Activated CD4-positive, alpha-beta T cell treated with anti-CD3 and anti-CD28 coated beads for 36 hours (primary cell): ENCODE measurements around the gene MAP3K12. TPM values are rescaled to one million over a fixed set of nuclear protein-coding genes. Genes with fewer than 3 reads are reported as not detected.
A peak's percentile ranks its signal among the peaks of the same experiment; 100 is the strongest.
"Not testable (repeated sequence)": the region's sequence is repeated elsewhere in the genome, so short reads cannot be mapped to it uniquely, and the experiment has no call there.

Experiments
- ATAC-seq: fragments of 200-7000 bp; cut with Tn5 transposase; one replicate; pipeline ENCODE4 v1.10.0; 2021; ENCODE audit warnings: mild to moderate bottlenecking, moderate library complexity
- CTCF ChIA-PET: fragments of 350-600 bp; sonication (Branson Sonifier 250); formaldehyde crosslinking; loops from one replicate; lab custom pipeline; 2021; ENCODE audit warnings: antibody characterized with exemption; lab: Charles Lee
- POLR2A ChIA-PET: fragments of 350-600 bp; sonication (Branson Sonifier 250); formaldehyde crosslinking; loops from one replicate; lab custom pipeline; 2021; ENCODE audit warnings: antibody characterized with exemption, inconsistent platforms; lab: Charles Lee
- DNase-seq: peaks from one replicate; pipeline ENCODE4 v3.0.0-alpha.2; 2020
- H3K27ac Mint-ChIP-seq: one replicate; pipeline ENCODE4 v1.8.0; 2021; ENCODE audit warnings: mixed read lengths
- H3K27me3 Mint-ChIP-seq: one replicate; pipeline ENCODE4 v1.8.0; 2021; ENCODE audit warnings: mixed read lengths
- H3K36me3 Mint-ChIP-seq: one replicate; pipeline ENCODE4 v1.8.0; 2021; ENCODE audit warnings: low read depth, mixed read lengths
- H3K4me1 Mint-ChIP-seq: one replicate; pipeline ENCODE4 v1.8.0; 2021; ENCODE audit warnings: mixed read lengths
- H3K4me3 Mint-ChIP-seq: one replicate; pipeline ENCODE4 v1.8.0; 2021; ENCODE audit warnings: mild to moderate bottlenecking, moderate library complexity, mixed read lengths
- H3K9me3 Mint-ChIP-seq: one replicate; pipeline ENCODE4 v1.8.0; 2021; ENCODE audit warnings: low read depth, mixed read lengths
- intact Hi-C, 2 experiments: fragments of 100-400 bp; cut with DNase I in 1 of 2; cut with micrococcal nuclease in 1 of 2; formaldehyde crosslinking; loops; one replicate each; pipeline versions ENCODE4 v1.14.2 to v1.15.1; 2022 to 2024; cut with DNase I, micrococcal nuclease
- total RNA-seq, 2 experiments: library from RNA; stranded (reverse); gene quantifications; one replicate each; pipeline ENCODE4 v1.2.3, GENCODE V29; 2021

MAP3K12 gene
- total RNA-seq, 2 experiments from 2014 or later: 12.6 to 13.8 TPM

DNA sequence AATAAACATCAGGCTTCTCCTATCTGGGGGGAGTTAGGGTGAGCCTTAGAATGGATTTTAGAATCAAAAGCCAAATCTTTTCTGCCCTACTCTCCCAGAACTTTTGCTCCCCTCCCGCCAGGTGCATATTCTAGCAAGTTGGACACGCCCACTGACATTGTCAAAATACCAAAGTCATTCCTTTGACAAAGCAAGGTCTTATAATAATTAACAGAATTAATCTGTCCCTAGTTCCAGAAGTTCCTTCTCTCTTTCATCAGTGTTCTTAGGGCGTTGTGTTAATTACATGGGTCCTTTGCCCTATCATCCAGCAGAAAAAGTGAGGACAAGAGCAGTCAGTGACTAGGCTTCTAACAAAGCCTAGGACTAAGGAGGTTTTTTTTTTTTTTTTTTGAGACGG lies 55.3 kb downstream of the MAP3K12 start:
- H3K9me3 Mint-ChIP-seq: no peaks in the 10 kb centered on the region
- DNase-seq: no peak
- H3K4me1 Mint-ChIP-seq: peaks cover 30% of the 10 kb centered on the region
- intact Hi-C loops: no loop called here
- POLR2A ChIA-PET: interaction anchor here (0.7 kb wide), 2 partner anchors 81 to 239 kb away, joined by 4 to 7 read pairs; no protein-coding TSS in a partner anchor
- H3K4me3 Mint-ChIP-seq: peak overlapping the region; percentile 92
- CTCF ChIA-PET: no interaction called here
- H3K27me3 Mint-ChIP-seq: no peaks in the 10 kb centered on the region
- H3K27ac Mint-ChIP-seq: peak overlapping the region; percentile 63
- ATAC-seq: no peak
- peaks cover 41% of the 10 kb centered on the region for H3K36me3 Mint-ChIP-seq

DNA sequence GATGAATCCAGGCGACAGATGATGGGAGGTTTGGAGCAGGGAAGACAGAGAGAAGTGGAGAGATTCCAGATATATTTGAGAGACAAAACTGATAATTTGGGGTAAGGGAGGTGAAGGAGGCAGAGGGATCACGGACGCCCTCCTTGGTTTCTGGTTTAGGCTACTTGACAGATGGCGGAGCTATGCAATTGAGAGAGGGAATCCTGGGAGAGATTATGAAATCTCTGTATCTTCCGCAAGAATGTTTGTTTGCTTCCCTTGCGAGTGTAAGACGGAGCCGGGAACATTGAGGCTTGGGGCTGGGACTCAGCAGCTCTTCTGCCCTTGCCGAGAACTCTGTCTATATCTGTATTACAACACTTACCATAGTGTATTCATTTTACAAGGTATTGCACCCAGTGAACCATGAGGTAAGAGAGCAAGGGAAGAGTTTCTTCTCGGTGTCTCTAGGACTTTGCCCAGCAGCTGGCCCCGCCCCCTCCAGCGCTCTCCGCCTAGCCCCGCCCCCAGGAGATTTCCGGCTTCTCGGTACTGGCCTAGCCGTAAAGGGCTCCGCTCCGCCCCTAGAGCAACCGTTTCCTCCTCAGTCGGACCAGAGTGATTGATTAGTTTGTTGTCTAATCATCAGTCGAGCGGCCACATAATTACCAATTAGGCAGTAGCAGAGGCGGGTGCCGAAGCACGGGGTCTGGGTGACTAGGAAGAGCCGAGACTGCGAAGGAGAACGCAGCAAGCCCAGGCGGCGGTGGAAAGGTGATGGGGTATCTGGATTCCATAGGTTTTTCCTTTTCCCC lies 58.0 kb downstream of the MAP3K12 start, which contains the start of gene PRR13:
Gene PRR13, plus strand, starts transcription at position 695 of the 794 bp plus-strand sequence. CDS start 981 bp downstream, outside the sequence.
- Mint-ChIP-seq H3K4me1 (peaks cover 30% of the 10 kb centered on the region), H3K36me3 (peaks cover 26% of the 10 kb centered on the region), H3K27me3 (no peaks in the 10 kb centered on the region), H3K4me3 (peak within 1 kb of the TSS; percentile 92), H3K27ac (peak within 1 kb of the TSS; percentile 95), H3K9me3 (no peaks in the 10 kb centered on the region)
- DNase-seq (peak; percentile 100), ATAC-seq (peak; percentile 99)
- POLR2A ChIA-PET: interaction anchor here (0.5 to 1.0 kb wide), 4 partner anchors 21 to 47 kb away, joined by 3 to 4 read pairs (median 3); no protein-coding TSS in a partner anchor
- CTCF ChIA-PET: interaction anchor here (0.6 to 2.1 kb wide), 8 partner anchors 10 to 120 kb away, joined by 3 to 15 read pairs (median 3); partner anchors contain the start of gene AAAS
- intact Hi-C loops: loop anchor here (1.0 kb wide), 12 partner anchors 10 to 435 kb away; partner anchors contain the start of genes AAAS (in 1 of the 2), CSAD (in 1 of the 2), EIF4B (in 1 of the 2) and PFDN5 (in 1 of the 2)

DNA sequence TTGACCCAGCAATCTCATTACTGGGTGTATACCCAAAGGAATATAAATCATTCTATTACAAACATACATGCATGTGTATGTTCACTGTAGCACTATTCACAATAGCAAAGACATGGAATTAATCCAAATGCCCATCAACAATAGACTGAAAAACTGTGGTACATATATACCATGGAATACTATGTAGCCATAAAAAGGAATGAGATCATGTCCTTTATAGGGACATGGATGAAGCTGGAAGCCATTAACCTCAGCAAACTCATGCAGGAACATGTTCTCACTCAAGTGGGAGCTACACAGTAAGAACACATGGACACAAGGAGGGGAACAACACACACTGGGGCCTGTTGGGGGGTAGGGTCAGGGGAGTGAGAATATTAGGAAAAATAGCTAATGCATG lies 59.7 kb downstream of the MAP3K12 start:
- H3K9me3 Mint-ChIP-seq, POLR2A ChIA-PET: not testable (repeated sequence)
- H3K4me1 Mint-ChIP-seq: peaks cover 19% of the 10 kb centered on the region

DNA sequence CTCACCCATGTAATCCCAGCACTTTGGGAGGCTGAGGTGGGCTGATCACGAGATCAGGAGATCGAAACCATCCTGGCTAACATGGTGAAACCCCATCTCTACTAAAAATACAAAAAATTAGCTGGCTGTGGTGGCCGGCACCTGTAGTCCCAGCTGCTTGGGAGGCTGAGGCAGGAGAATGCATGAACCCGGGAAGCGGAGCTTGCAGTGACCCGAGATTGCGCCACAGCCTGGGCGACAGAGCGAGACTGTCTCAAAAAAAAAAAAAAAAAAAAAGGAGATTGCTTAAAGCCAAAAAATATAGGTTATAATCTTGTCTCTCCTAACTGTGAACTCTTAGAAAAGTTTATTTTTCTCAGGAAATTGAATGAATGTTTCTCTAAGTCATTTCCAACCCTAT lies 63.9 kb downstream of the MAP3K12 start:
- ATAC-seq, intact Hi-C loops, H3K36me3 Mint-ChIP-seq, H3K4me1 Mint-ChIP-seq, H3K27me3 Mint-ChIP-seq, POLR2A ChIA-PET, H3K4me3 Mint-ChIP-seq, H3K9me3 Mint-ChIP-seq, DNase-seq, H3K27ac Mint-ChIP-seq: not testable (repeated sequence)
- CTCF ChIA-PET: interaction anchor here (0.6 to 1.3 kb wide), 3 partner anchors 33 to 114 kb away, joined by 4 to 5 read pairs (median 4); partner anchors contain the start of gene AAAS

More for the DNA sequence above, 59.7 kb downstream of the MAP3K12 start:
- H3K4me3 Mint-ChIP-seq, intact Hi-C loops, H3K27ac Mint-ChIP-seq, DNase-seq, ATAC-seq, H3K27me3 Mint-ChIP-seq: not testable (repeated sequence)
- peaks cover 16% of the 10 kb centered on the region for H3K36me3 Mint-ChIP-seq
- CTCF ChIA-PET: interaction anchor here (0.6 to 2.1 kb wide), 4 partner anchors 12 to 118 kb away, joined by 3 to 15 read pairs (median 4); partner anchors contain the start of gene AAAS

DNA sequence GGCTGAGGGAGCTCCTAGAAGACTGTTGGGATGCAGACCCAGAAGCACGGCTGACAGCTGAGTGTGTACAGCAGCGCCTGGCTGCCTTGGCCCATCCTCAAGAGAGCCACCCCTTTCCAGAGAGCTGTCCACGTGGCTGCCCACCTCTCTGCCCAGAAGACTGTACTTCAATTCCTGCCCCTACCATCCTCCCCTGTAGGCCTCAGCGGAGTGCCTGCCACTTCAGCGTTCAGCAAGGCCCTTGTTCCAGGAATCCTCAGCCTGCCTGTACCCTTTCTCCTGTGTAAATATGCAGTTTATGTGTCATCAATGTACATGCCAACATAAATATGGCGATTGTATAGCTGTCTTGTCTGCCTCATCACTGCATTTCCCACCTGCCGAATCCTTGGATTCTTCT lies 68.1 kb downstream of the MAP3K12 start:
- H3K36me3 Mint-ChIP-seq: no peaks in the 10 kb centered on the region
- intact Hi-C loops: no loop called here
- peaks cover 14% of the 10 kb centered on the region for H3K4me1 Mint-ChIP-seq
- no peaks in the 10 kb centered on the region for H3K27me3 Mint-ChIP-seq
- no peak overlapping the region for H3K4me3 Mint-ChIP-seq
- DNase-seq: no peak
- no peak for ATAC-seq
- CTCF ChIA-PET: interaction anchor here (1.3 to 2.2 kb wide), 3 partner anchors 79 to 110 kb away, joined by 5 to 8 read pairs (median 5); partner anchors contain the start of gene AAAS
- POLR2A ChIA-PET: no interaction called here
- H3K9me3 Mint-ChIP-seq: no peaks in the 10 kb centered on the region
- H3K27ac Mint-ChIP-seq: no peak overlapping the region

DNA sequence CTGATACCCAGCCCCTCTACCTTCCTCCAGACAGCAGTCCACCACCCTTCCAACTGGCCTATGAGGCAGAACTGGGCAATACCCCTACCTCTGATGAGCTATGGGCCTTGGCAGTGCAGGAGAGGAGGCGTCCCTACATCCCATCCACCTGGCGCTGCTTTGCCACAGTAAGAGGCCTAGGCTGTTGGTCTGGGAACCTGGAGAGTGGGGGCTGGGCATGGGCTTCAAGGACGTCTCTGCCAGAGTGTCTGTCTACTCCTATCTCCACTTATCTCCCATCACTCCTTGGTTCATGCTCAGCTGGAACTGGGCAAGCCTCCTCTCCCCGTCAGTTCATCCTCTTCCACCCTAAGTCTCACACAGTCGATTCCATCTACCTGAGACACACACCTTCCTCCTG lies 69.1 kb downstream of the MAP3K12 start:
- intact Hi-C loops: no loop called here
- DNase-seq (no peak), ATAC-seq (no peak)
- no peaks in the 10 kb centered on the region for H3K9me3 Mint-ChIP-seq
- CTCF ChIA-PET: interaction anchor here (0.5 to 1.3 kb wide), 4 partner anchors 55 to 135 kb away, joined by 3 to 5 read pairs (median 4); partner anchors contain the start of genes AAAS and PFDN5
- H3K4me3 Mint-ChIP-seq: no peak overlapping the region
- H3K4me1 Mint-ChIP-seq: peaks cover 14% of the 10 kb centered on the region
- no peaks in the 10 kb centered on the region for H3K27me3 Mint-ChIP-seq
- POLR2A ChIA-PET: no interaction called here
- no peak overlapping the region for H3K27ac Mint-ChIP-seq
- H3K36me3 Mint-ChIP-seq: no peaks in the 10 kb centered on the region

Other genes starting within 250 kb of the MAP3K12 start
- 10 to 100 TPM; 60.8 to 66.9 TPM for gene ESPL1, start 231.2 kb downstream of the MAP3K12 start, total RNA-seq
- gene PFDN5, start 203.9 kb downstream of the MAP3K12 start, total RNA-seq: 100 to 1,000 TPM; 253 to 322 TPM
- 10 to 100 TPM; 61.9 to 68.8 TPM for gene MYG1, start 199.8 kb downstream of the MAP3K12 start, total RNA-seq
- gene AAAS, start 177.8 kb downstream of the MAP3K12 start, total RNA-seq: 10 to 100 TPM; 65.5 to 72.5 TPM
- not detected for gene SP7, start 163.1 kb downstream of the MAP3K12 start, total RNA-seq
- 10 to 100 TPM; 76.8 to 93.5 TPM for gene SP1, start 119.3 kb downstream of the MAP3K12 start, total RNA-seq
- not detected for gene AMHR2, start 75.6 kb downstream of the MAP3K12 start, total RNA-seq
- gene PRR13, start 57.7 kb downstream of the MAP3K12 start, total RNA-seq: 100 to 1,000 TPM; 250 to 266 TPM
- gene PCBP2, start 47.4 kb downstream of the MAP3K12 start, total RNA-seq: 100 to 1,000 TPM; 881 to 999 TPM
- gene TARBP2, start 1.8 kb upstream of the MAP3K12 start, total RNA-seq: 10 to 100 TPM; 28.3 to 30.2 TPM
- gene NPFF, start 8.0 kb upstream of the MAP3K12 start, total RNA-seq: not detected
- 10 to 100 TPM; 23.0 to 28.1 TPM for gene ATF7, start 126.9 kb upstream of the MAP3K12 start, total RNA-seq
- 100 to 1,000 TPM; 356 to 415 TPM for gene ATP5MC2, start 176.6 kb upstream of the MAP3K12 start, total RNA-seq
- gene CALCOCO1, start 228.0 kb upstream of the MAP3K12 start, total RNA-seq: 10 to 100 TPM; 17.1 to 20.4 TPM